H9 (cell line): ENCODE results near the gene ITPR2. TPM values are rescaled to one million over a fixed set of nuclear protein-coding genes. Genes with fewer than 3 reads are reported as not detected.

ENCODE experiments used
- DNase-seq: peaks from one replicate; pipeline ENCODE4 v3.0.0-alpha.2; 2017
- H2AFZ ChIP-seq: one replicate; pipeline ENCODE4 v1.6.1; 2013; ENCODE audit warnings: mild to moderate bottlenecking, low read length, control low read depth, moderate library complexity
- H2AK5ac ChIP-seq: 2 replicates; pipeline ENCODE4 v1.6.1; 2013; ENCODE audit warnings: low read length, control low read depth, mixed read lengths; ENCODE audit not compliant: insufficient read length
- H2BK120ac ChIP-seq: one replicate; pipeline ENCODE4 v1.6.1; 2013; ENCODE audit warnings: low read depth, mild to moderate bottlenecking, low read length, control low read depth, inconsistent platforms; ENCODE audit not compliant: poor library complexity, severe bottlenecking
- H2BK12ac ChIP-seq: 2 replicates; pipeline ENCODE4 v1.6.1; 2013; ENCODE audit warnings: low read length, control low read depth, mixed read lengths, low read depth; ENCODE audit not compliant: insufficient read length
- H2BK15ac ChIP-seq: 2 replicates; pipeline ENCODE4 v1.6.1; 2013; ENCODE audit warnings: low read depth, low read length, control low read depth
- H2BK20ac ChIP-seq: one replicate; pipeline ENCODE4 v1.6.1; 2013; ENCODE audit warnings: low read depth, mild to moderate bottlenecking, low read length, control low read depth, inconsistent platforms; ENCODE audit not compliant: poor library complexity, severe bottlenecking
- H2BK5ac ChIP-seq: 2 replicates; pipeline ENCODE4 v1.6.1; 2013; ENCODE audit warnings: low read length, control low read depth, mixed read lengths; ENCODE audit not compliant: insufficient read length
- H3K14ac ChIP-seq: 2 replicates; pipeline ENCODE4 v1.6.1; 2013; ENCODE audit warnings: low read length, control low read depth; ENCODE audit not compliant: insufficient read depth
- H3K18ac ChIP-seq: 2 replicates; pipeline ENCODE4 v1.6.1; 2013; ENCODE audit warnings: low read depth, mild to moderate bottlenecking, mixed read lengths, low read length, control low read depth; ENCODE audit not compliant: insufficient read length
- H3K23ac ChIP-seq: 2 replicates; pipeline ENCODE4 v1.6.1; 2013; ENCODE audit warnings: low read length, control low read depth, mixed read lengths, low read depth; ENCODE audit not compliant: insufficient read length
- H3K23me2 ChIP-seq: 2 replicates; pipeline ENCODE4 v1.6.1; 2013; ENCODE audit warnings: low read depth, mild to moderate bottlenecking, mixed read lengths, low read length, control low read depth; ENCODE audit not compliant: insufficient read length, poor library complexity, severe bottlenecking
- H3K27ac ChIP-seq: 2 replicates; pipeline ENCODE4 v1.5.1; 2013; ENCODE audit warnings: low read length, control low read depth, mixed read lengths, low read depth; ENCODE audit not compliant: insufficient read length
- H3K27me3 ChIP-seq: 2 replicates; pipeline ENCODE4 v1.6.1; 2013; ENCODE audit warnings: low read length, control low read depth, inconsistent platforms; ENCODE audit not compliant: insufficient read depth
- H3K4ac ChIP-seq: 2 replicates; pipeline ENCODE4 v1.6.1; 2013; ENCODE audit warnings: low read depth, mild to moderate bottlenecking, control low read depth, inconsistent platforms, low read length, moderate library complexity
- H3K4me1 ChIP-seq: 2 replicates; pipeline ENCODE4 v1.6.1; 2013; ENCODE audit warnings: low read length, control low read depth, inconsistent platforms; ENCODE audit not compliant: insufficient read depth
- H3K4me2 ChIP-seq: 2 replicates; pipeline ENCODE4 v1.6.1; 2013; ENCODE audit warnings: low read length, control low read depth, mixed read lengths; ENCODE audit not compliant: insufficient read length, insufficient read depth
- H3K56ac ChIP-seq: 2 replicates; pipeline ENCODE4 v1.6.1; 2013; ENCODE audit warnings: low read depth, mild to moderate bottlenecking, mixed read lengths, low read length, control low read depth; ENCODE audit not compliant: insufficient read length
- H3K79me1 ChIP-seq: 2 replicates; pipeline ENCODE4 v1.6.1; 2013; ENCODE audit warnings: low read depth, mild to moderate bottlenecking, moderate library complexity, low read length, control low read depth, inconsistent platforms; ENCODE audit not compliant: insufficient read depth, poor library complexity, severe bottlenecking
- H3K79me2 ChIP-seq: 2 replicates; pipeline ENCODE4 v1.6.1; 2013; ENCODE audit warnings: low read length, control low read depth, inconsistent platforms; ENCODE audit not compliant: insufficient read depth
- H3K9ac ChIP-seq: 2 replicates; pipeline ENCODE4 v1.6.1; 2013; ENCODE audit warnings: low read length, control low read depth, mixed read lengths; ENCODE audit not compliant: insufficient read length; ENCODE audit errors: extremely low read depth
- H3K9me3 ChIP-seq: one replicate; pipeline ENCODE4 v1.6.1; 2013; ENCODE audit warnings: low read depth, low read length, inconsistent platforms; ENCODE audit not compliant: control insufficient read depth
- H3T11ph ChIP-seq: one replicate; pipeline ENCODE4 v1.6.1; 2013; ENCODE audit warnings: mild to moderate bottlenecking, low read length, control low read depth, inconsistent platforms
- H4K20me1 ChIP-seq: one replicate; pipeline ENCODE4 v1.6.1; 2013; ENCODE audit not compliant: control insufficient read depth, insufficient read length, insufficient read depth
- H4K5ac ChIP-seq: 2 replicates; pipeline ENCODE4 v1.6.1; 2013; ENCODE audit warnings: low read depth, mild to moderate bottlenecking, mixed read lengths, low read length, control low read depth; ENCODE audit not compliant: insufficient read length
- H4K8ac ChIP-seq: replicated peaks from 2 replicates; pipeline ENCODE4 v1.6.1; 2013; ENCODE audit warnings: low read length, control low read depth, mixed read lengths, low read depth; ENCODE audit not compliant: insufficient read length
- H4K91ac ChIP-seq: 2 replicates; pipeline ENCODE4 v1.6.1; 2013; ENCODE audit warnings: low read depth, mild to moderate bottlenecking, moderate library complexity, mixed read lengths, low read length, control low read depth; ENCODE audit not compliant: insufficient read length
- H3K27ac Mint-ChIP-seq, 3 experiments: 2 replicates in 2 of 3; 3 replicates in 1 of 3; pipeline ENCODE4 v1.8.0; 2020 to 2021; ENCODE audit warnings: mixed read lengths in 3 of 3, mild to moderate bottlenecking in 1 of 3, moderate library complexity in 1 of 3
- H3K27me3 Mint-ChIP-seq: 2 replicates; pipeline ENCODE4 v1.8.0; 2021; ENCODE audit warnings: low read depth, mild to moderate bottlenecking, moderate library complexity, mixed read lengths
- H3K36me3 Mint-ChIP-seq, 3 experiments: 2 replicates in 2 of 3; 3 replicates in 1 of 3; pipeline ENCODE4 v1.8.0; 2020 to 2021; ENCODE audit warnings: low read depth in 3 of 3, mixed read lengths in 3 of 3; ENCODE audit not compliant: insufficient read depth in 1 of 3
- H3K4me1 Mint-ChIP-seq, 2 experiments: 2 replicates each; pipeline ENCODE4 v1.8.0; 2020; ENCODE audit warnings: mixed read lengths in 2 of 2
- H3K4me3 Mint-ChIP-seq, 2 experiments: 2 replicates in 1 of 2; 3 replicates in 1 of 2; pipeline ENCODE4 v1.8.0; 2020 to 2021; ENCODE audit warnings: mild to moderate bottlenecking in 2 of 2, mixed read lengths in 2 of 2, moderate library complexity in 1 of 2
- H3K9me3 Mint-ChIP-seq, 2 experiments: 2 replicates in 1 of 2; 3 replicates in 1 of 2; pipeline ENCODE4 v1.8.0; 2020; ENCODE audit warnings: mild to moderate bottlenecking in 2 of 2, mixed read lengths in 2 of 2, moderate library complexity in 1 of 2
- CTCF ChIP-seq: fragments of 200-600 bp; sonication (generic); conservative IDR thresholded peaks from 3 replicates; pipeline ENCODE4 v1.8.0; 2021; ENCODE audit warnings: antibody characterized with exemption, mild to moderate bottlenecking
- WGBS: extraction: QIAGEN DNeasy Blood & Tissue Kit; methylation state at CpG from one replicate; pipeline ENCODE4 v1.1.7; 2013; ENCODE audit warnings: missing lambda C conversion rate, low lambda C conversion rate, mixed read lengths; ENCODE audit not compliant: insufficient read length; ENCODE audit errors: extremely low coverage; 5-methylcytosine and 5-hydroxymethylcytosine counted together
- total RNA-seq: library from RNA; stranded (reverse); gene quantifications from 2 replicates; pipeline ENCODE4 v1.2.1, GENCODE V29; 2021

The ITPR2 gene
- total RNA-seq, 1 experiment from 2014 or later: 14.8 TPM

- no peaks in the 10 kb centered on the region for H3K27me3 ChIP-seq
- Mint-ChIP-seq H3K27me3 (no peaks in the 10 kb centered on the region), H3K9me3 (no peaks in the 10 kb centered on the region), H3K4me3 (no peak overlapping the region), H3K36me3 (0 out of 7 replicates have a peak, but pooled peaks cover 0 to 1% (median 0%) of the 10 kb centered on the region in 3 experiments), H3K27ac (peak overlapping the region in 1 of 3 experiments; percentile 32; a peak in 1 of 7 replicates), H3K4me1 (peaks cover 5% of the 10 kb centered on the region in 2 experiments; a peak in 3 of 4 replicates)
- no peak overlapping the region for H4K5ac ChIP-seq
- no peak overlapping the region for H3K56ac ChIP-seq
- TF ChIP-seq CTCF: no peak
- no peak overlapping the region for H2BK5ac ChIP-seq
- H3K9ac ChIP-seq: no peak overlapping the region
- no peak overlapping the region for H3K18ac ChIP-seq
- DNase-seq: no peak
- no peak overlapping the region for H2BK20ac ChIP-seq
- H2BK120ac ChIP-seq: no peak overlapping the region
- H4K20me1 ChIP-seq: no peaks in the 10 kb centered on the region
- H2BK12ac ChIP-seq: no peak overlapping the region
- peaks cover 3% of the 10 kb centered on the region for H3K79me1 ChIP-seq
- no CpG with 5 or more reads among the region's 6 CpGs for WGBS
- H3K9me3 ChIP-seq: no peaks in the 10 kb centered on the region
- no peak overlapping the region for H2BK15ac ChIP-seq
- H3K4me2 ChIP-seq: no peak overlapping the region
- H3T11ph ChIP-seq: no peak overlapping the region
- no peak overlapping the region for H2AFZ ChIP-seq
- H3K23ac ChIP-seq: no peak overlapping the region
- no peak overlapping the region for H3K14ac ChIP-seq
- no peak overlapping the region for H4K91ac ChIP-seq
- H3K23me2 ChIP-seq: no peaks in the 10 kb centered on the region
- no peak overlapping the region for H3K4ac ChIP-seq
- no peak overlapping the region for H4K8ac ChIP-seq
- no peak overlapping the region for H3K27ac ChIP-seq
- H2AK5ac ChIP-seq: no peak overlapping the region
- no peaks in the 10 kb centered on the region for H3K4me1 ChIP-seq
- H3K79me2 ChIP-seq: peaks cover 14% of the 10 kb centered on the region; the same call in 1 of the 2 replicates
Measured at GRCh38 chr12:26809611-26810285, 23.2 kb downstream of the ITPR2 start.
